IMR-90 (cell line): Measurements from ENCODE around the gene CREB5. TPM values are rescaled to one million over a fixed set of nuclear protein-coding genes. Genes with fewer than 3 reads are reported as not detected.

ENCODE experiments used
- ATAC-seq: fragments of 200-7000 bp; cut with Tn5 transposase; 2 replicates; pipeline ENCODE4 v1.9.1; 2020; ENCODE audit warnings: low read depth, mild to moderate bottlenecking, moderate library complexity
- BruUV-seq: library from RNA; stranded (reverse); fragments of 400-500 nt; replicated peaks from 2 replicates; lab custom pipeline; 2021; lab: Mats Ljungman, UMichigan
- CTCF ChIA-PET: fragments of 300-600 bp; formaldehyde crosslinking; extraction: SDS; loops from one replicate; lab custom pipeline; 2021; ENCODE audit warnings: antibody characterized with exemption; lab: Yijun Ruan, JAX
- POLR2A ChIA-PET: fragments of 300-600 bp; sonication (Branson Sonifier 250); formaldehyde crosslinking; loops from one replicate; lab custom pipeline; 2022; ENCODE audit warnings: antibody characterized with exemption; ENCODE audit not compliant: unreplicated experiment; lab: Charles Lee
- DNase-seq: peaks from one replicate; pipeline ENCODE4 v3.0.0; 2013
- H2AFZ ChIP-seq: replicated peaks from 2 replicates; pipeline ENCODE3; 2013; ENCODE audit warnings: low read length, mild to moderate bottlenecking; ENCODE audit not compliant: poor library complexity
- H2AK5ac ChIP-seq: 2 replicates; pipeline ENCODE4 v1.6.1; 2013; ENCODE audit warnings: low read depth, low read length, inconsistent platforms
- H2AK9ac ChIP-seq: replicated peaks from 2 replicates; pipeline ENCODE3; 2013; ENCODE audit warnings: mild to moderate bottlenecking, low read depth, low read length, moderate library complexity; ENCODE audit not compliant: poor library complexity
- H2BK120ac ChIP-seq: 2 replicates; pipeline ENCODE4 v1.6.1; 2013; ENCODE audit warnings: low read depth, low read length, inconsistent platforms
- H2BK15ac ChIP-seq: 3 replicates; pipeline ENCODE4 v1.6.1; 2013; ENCODE audit warnings: low read depth, low read length, inconsistent platforms
- H2BK20ac ChIP-seq: 2 replicates; pipeline ENCODE4 v1.6.1; 2013; ENCODE audit warnings: low read depth, mild to moderate bottlenecking, inconsistent platforms, low read length, moderate library complexity
- H2BK5ac ChIP-seq: 2 replicates; pipeline ENCODE4 v1.6.1; 2013; ENCODE audit warnings: mild to moderate bottlenecking, low read depth, low read length, inconsistent platforms; ENCODE audit not compliant: poor library complexity, severe bottlenecking
- H3K14ac ChIP-seq: replicated peaks from 2 replicates; pipeline ENCODE4 v1.6.1; 2013; ENCODE audit warnings: low read depth, low read length, inconsistent platforms
- H3K18ac ChIP-seq: 2 replicates; pipeline ENCODE4 v1.6.1; 2013; ENCODE audit warnings: low read depth, low read length, control low read depth
- H3K23ac ChIP-seq: 2 replicates; pipeline ENCODE4 v1.6.1; 2013; ENCODE audit warnings: low read depth, low read length, inconsistent platforms
- H3K27ac ChIP-seq: 2 replicates; pipeline ENCODE4 v1.5.1; 2013; ENCODE audit warnings: mild to moderate bottlenecking, control low read depth, low read length; ENCODE audit not compliant: insufficient read depth
- H3K27me3 ChIP-seq: 2 replicates; pipeline ENCODE4 v1.6.1; 2013; ENCODE audit warnings: low read length; ENCODE audit not compliant: control insufficient read depth, insufficient read depth
- H3K36me3 ChIP-seq: 2 replicates; pipeline ENCODE4 v1.6.1; 2013; ENCODE audit warnings: low read length, mixed read lengths; ENCODE audit not compliant: control insufficient read depth, insufficient read depth
- H3K4ac ChIP-seq: 2 replicates; pipeline ENCODE4 v1.6.1; 2013; ENCODE audit warnings: low read depth, low read length, inconsistent platforms
- H3K4me1 ChIP-seq: 2 replicates; pipeline ENCODE4 v1.6.1; 2013; ENCODE audit warnings: low read length, mixed read lengths; ENCODE audit not compliant: control insufficient read depth, insufficient read depth
- H3K4me2 ChIP-seq: 2 replicates; pipeline ENCODE4 v1.6.1; 2013; ENCODE audit warnings: low read depth, mild to moderate bottlenecking, control low read depth, low read length, moderate library complexity
- H3K4me3 ChIP-seq: 2 replicates; pipeline ENCODE4 v1.5.1; 2013; ENCODE audit warnings: low read depth, mild to moderate bottlenecking, control low read depth, low read length, moderate library complexity; ENCODE audit not compliant: insufficient read depth
- H3K56ac ChIP-seq: 2 replicates; pipeline ENCODE4 v1.6.1; 2013; ENCODE audit warnings: low read length, inconsistent platforms; ENCODE audit not compliant: insufficient read depth; ENCODE audit errors: extremely low read depth
- H3K79me1 ChIP-seq, 2 experiments: 2 replicates each; pipeline ENCODE4 v1.6.1; 2013; ENCODE audit warnings: low read length in 2 of 2, inconsistent platforms in 1 of 2, low read depth in 1 of 2
- H3K9ac ChIP-seq: 2 replicates; pipeline ENCODE4 v1.6.1; 2013; ENCODE audit warnings: low read depth, low read length, control low read depth
- H3K9me1 ChIP-seq: 2 replicates; pipeline ENCODE4 v1.6.1; 2013; ENCODE audit warnings: low read length, inconsistent platforms; ENCODE audit not compliant: insufficient read depth
- H3K9me3 ChIP-seq: 2 replicates; pipeline ENCODE4 v1.6.1; 2013; ENCODE audit warnings: low read length; ENCODE audit not compliant: control insufficient read depth, insufficient read depth
- H4K20me1 ChIP-seq: 2 replicates; pipeline ENCODE4 v1.6.1; 2013; ENCODE audit warnings: low read length, inconsistent platforms; ENCODE audit not compliant: insufficient read depth
- H4K5ac ChIP-seq: 2 replicates; pipeline ENCODE4 v1.6.1; 2013; ENCODE audit warnings: mild to moderate bottlenecking, low read depth, low read length, control low read depth
- H4K8ac ChIP-seq, 2 experiments: 2 replicates each; pipeline ENCODE4 v1.6.1; 2013; ENCODE audit warnings: low read depth in 2 of 2, low read length in 2 of 2, control low read depth in 1 of 2, inconsistent platforms in 1 of 2
- H4K91ac ChIP-seq: 2 replicates; pipeline ENCODE4 v1.6.1; 2013; ENCODE audit warnings: low read depth, low read length, inconsistent platforms; ENCODE audit not compliant: insufficient read depth
- BHLHE40 ChIP-seq: fragments of 150-350 bp; IDR thresholded peaks from 2 replicates; pipeline ENCODE4 v1.6.1; 2016; ENCODE audit warnings: mild to moderate bottlenecking, low read depth, low read length
- CEBPB ChIP-seq: IDR thresholded peaks from 2 replicates; pipeline ENCODE4 v1.6.1; 2012; ENCODE audit warnings: low read depth, low read length, improper control_type of control experiment
- CHD1 ChIP-seq: IDR thresholded peaks from 2 replicates; pipeline ENCODE4 v1.6.1; 2012; ENCODE audit warnings: low read depth, low read length, improper control_type of control experiment
- CTCF ChIP-seq: conservative IDR thresholded peaks from 2 replicates; pipeline ENCODE4 v1.5.1; 2012; ENCODE audit warnings: mild to moderate bottlenecking, low read depth, low read length, improper control_type of control experiment
- ELK1 ChIP-seq: fragments of 150-350 bp; IDR thresholded peaks from 2 replicates; pipeline ENCODE4 v1.6.1; 2016; ENCODE audit warnings: low read depth, mild to moderate bottlenecking, low read length, moderate library complexity, borderline replicate concordance
- FOS ChIP-seq: fragments of 150-350 bp; IDR thresholded peaks from 2 replicates; pipeline ENCODE4 v1.6.1; 2016; ENCODE audit warnings: low read depth, low read length
- MAFK ChIP-seq: IDR thresholded peaks from 2 replicates; pipeline ENCODE4 v1.6.1; 2012; ENCODE audit warnings: low read depth, low read length, improper control_type of control experiment
- MAZ ChIP-seq: IDR thresholded peaks from 2 replicates; pipeline ENCODE4 v1.6.1; 2012; ENCODE audit warnings: low read depth, mild to moderate bottlenecking, low read length, improper control_type of control experiment, moderate library complexity, borderline replicate concordance
- NFE2L2 ChIP-seq: fragments of 150-350 bp; IDR thresholded peaks from 2 replicates; pipeline ENCODE4 v1.6.1; 2016; ENCODE audit warnings: low read depth, mild to moderate bottlenecking, low read length
- POLR2A ChIP-seq: IDR thresholded peaks from 2 replicates; pipeline ENCODE4 v1.6.1; 2012; ENCODE audit warnings: mild to moderate bottlenecking, low read depth, low read length
- RAD21 ChIP-seq: IDR thresholded peaks from 2 replicates; pipeline ENCODE4 v1.6.1; 2012; ENCODE audit warnings: low read length, improper control_type of control experiment
- RCOR1 ChIP-seq: IDR thresholded peaks from 2 replicates; pipeline ENCODE4 v1.6.1; 2012; ENCODE audit warnings: mild to moderate bottlenecking, low read length, improper control_type of control experiment; ENCODE audit not compliant: insufficient replicate concordance
- USF2 ChIP-seq: fragments of 150-350 bp; IDR thresholded peaks from 2 replicates; pipeline ENCODE4 v1.6.1; 2017; ENCODE audit warnings: mild to moderate bottlenecking, antibody characterized with exemption, low read length, low read depth
- WGBS, 2 experiments: methylation state at CpG; one replicate each; pipeline versions ENCODE4 v1.1.5 to v1.1.7; 2013; ENCODE audit warnings: missing lambda C conversion rate in 2 of 2; ENCODE audit not compliant: insufficient read length in 1 of 2; ENCODE audit errors: extremely low coverage in 2 of 2; 5-methylcytosine and 5-hydroxymethylcytosine counted together
- dilution Hi-C: fragments of 300-500 bp; cut with HindIII; formaldehyde crosslinking; loops from one replicate; pipeline ENCODE4 v1.14.3; 2018; ENCODE audit warnings: low sequenced_read_pairs; ENCODE audit not compliant: unreplicated experiment
- in situ Hi-C: fragments of 300-500 bp; cut with MboI; formaldehyde crosslinking; loops from 3 replicates; pipeline ENCODE4 v1.14.3; 2019; ENCODE audit warnings: low sequenced_read_pairs, inconsistent platforms, mixed read lengths
- intact Hi-C: fragments of 100-400 bp; cut with micrococcal nuclease; formaldehyde crosslinking; loops from 2 replicates; pipeline ENCODE4 v1.10.0; 2022
- polyA plus RNA-seq, 3 experiments: library from polyadenylated mRNA; depleted of rRNA; stranded (reverse); fragments of >200 nt; gene quantifications; 2 replicates each; pipeline ENCODE4 v1.2.3, GENCODE V29; 2012; ENCODE audit warnings: low replicate concordance in 1 of 3
- total RNA-seq: library from RNA; depleted of rRNA; stranded (reverse); fragments of >200 nt; gene quantifications from 2 replicates; pipeline ENCODE4 v1.2.3, GENCODE V29; 2012

Gene CREB5
- total and polyA plus RNA-seq, 2 of the 4 experiments (the other 2 are of a cell fraction): 7.3 to 13.1 TPM

- peaks cover 4% of the 10 kb centered on the region for H3K4me1 ChIP-seq
- H3K9me1 ChIP-seq: no peaks in the 10 kb centered on the region
- peak overlapping the region; percentile 81 for H3K56ac ChIP-seq
- H2AK5ac ChIP-seq: 0 out of 2 replicates have a peak overlapping the region, but pooled peaks have one; percentile 18
- peak overlapping the region; percentile 57 for H2BK20ac ChIP-seq
- H3K4me3 ChIP-seq: peak overlapping the region; percentile 45
- ChIA-PET POLR2A (interaction anchor here (0.6 to 1.0 kb wide), 4 partner anchors 8 to 23 kb away, joined by 3 to 7 read pairs (median 3); no protein-coding TSS in a partner anchor), CTCF (interaction anchor here (0.6 to 1.3 kb wide), 4 partner anchors 16 to 1490 kb away, joined by 3 to 5 read pairs (median 4); no protein-coding TSS in a partner anchor)
- peak overlapping the region; percentile 79 for H2BK120ac ChIP-seq
- H2BK15ac ChIP-seq: no peak overlapping the region
- H3K18ac ChIP-seq: peak overlapping the region; percentile 60
- H3K36me3 ChIP-seq: no peaks in the 10 kb centered on the region
- 0 out of 4 replicates have a peak, but pooled peaks cover 4 to 5% of the 10 kb centered on the region in 2 experiments for H3K79me1 ChIP-seq
- H2AK9ac ChIP-seq: no peak overlapping the region
- dilution Hi-C loops (no loop called here), intact Hi-C loops (loop anchor here (1.0 kb wide), 2 partner anchors 167 to 277 kb away; no protein-coding TSS in a partner anchor), in situ Hi-C loops (no loop called here)
- H3K23ac ChIP-seq: no peak overlapping the region
- no peaks in the 10 kb centered on the region for H4K20me1 ChIP-seq
- H3K27ac ChIP-seq: peak overlapping the region; percentile 71
- DNase-seq (peak; percentile 99), ATAC-seq (peak; percentile 96)
- H4K5ac ChIP-seq: 0 out of 2 replicates have a peak overlapping the region, but pooled peaks have one; percentile 3
- no TSS peak for BruUV-seq
- H3K4me2 ChIP-seq: peak overlapping the region; percentile 88
- peak overlapping the region; percentile 53 for H3K14ac ChIP-seq
- H4K91ac ChIP-seq: peak overlapping the region; percentile 41
- H2BK5ac ChIP-seq: peak overlapping the region; percentile 57
- H3K4ac ChIP-seq: peak overlapping the region; percentile 67; the same call in 1 of the 2 replicates
- H3K9me3 ChIP-seq: no peaks in the 10 kb centered on the region
- peak overlapping the region in 1 of 2 experiments; percentile 39; a peak in 2 of 4 replicates for H4K8ac ChIP-seq
- 0% methylated on average over 1 of the region's 15 CpGs; no CpG with 5 or more reads in 1 of the 2 experiments for WGBS, 2 experiments
- H3K27me3 ChIP-seq: no peaks in the 10 kb centered on the region
- peak overlapping the region; percentile 58 for H3K9ac ChIP-seq
- H2AFZ ChIP-seq: peak overlapping the region; percentile 72
- TF ChIP-seq FOS (peak; percentile 95), MAFK (0 out of 2 replicates have a peak, but pooled peaks have one; percentile 3), MAZ (peak; percentile 70; the same call in 1 of the 2 replicates), USF2 (no peak), NFE2L2 (no peak), RCOR1 (peak; percentile 56), CHD1 (no peak), BHLHE40 (no peak), POLR2A (peak; percentile 93), ELK1 (no peak), CTCF (no peak), RAD21 (0 out of 2 replicates have a peak, but pooled peaks have one; percentile 4), CEBPB (peak; percentile 95)
These were observed 273.5 kb downstream of the CREB5 start for GRCh38 chr7:28685644-28686417.
